HEK293 (cell line): ENCODE data around the gene COL25A1.

ENCODE experiments used
- CTCF ChIA-PET: fragments of 350-600 bp; formaldehyde crosslinking; extraction: SDS; loops from one replicate; lab custom pipeline; 2021; ENCODE audit warnings: antibody characterized with exemption; lab: Yijun Ruan, JAX
- POLR2A ChIA-PET: fragments of 300-600 bp; formaldehyde crosslinking; extraction: SDS; loops from one replicate; lab custom pipeline; 2020; ENCODE audit warnings: antibody characterized with exemption, inconsistent platforms; lab: Yijun Ruan, JAX
- H3K27ac ChIP-seq: fragments of 200-500 bp; sonication (Bioruptor generic); 2 replicates; pipeline ENCODE4 v1.5.1; 2014; ENCODE audit warnings: low read depth, low read length, control low read depth, inconsistent platforms; ENCODE audit errors: extremely low read depth
- H3K36me3 ChIP-seq, 2 experiments: fragments of 200-500 bp in 1 of 2; sonication (Bioruptor generic) in 1 of 2; 1 replicate in 1 of 2; 2 replicates in 1 of 2; pipeline ENCODE4 v1.5.1; 2014 to 2017; ENCODE audit warnings: inconsistent platforms in 2 of 2, low read length in 2 of 2; ENCODE audit not compliant: control insufficient read depth in 2 of 2, insufficient read depth in 1 of 2
- H3K4me1 ChIP-seq: fragments of 200-500 bp; sonication (Bioruptor generic); 2 replicates; pipeline ENCODE4 v1.5.1; 2014; ENCODE audit warnings: mild to moderate bottlenecking, low read length, inconsistent platforms; ENCODE audit not compliant: control insufficient read depth, insufficient read depth
- H3K4me3 ChIP-seq: 2 replicates; pipeline ENCODE4 v1.5.1; 2011; ENCODE audit warnings: low read depth, mild to moderate bottlenecking, control low read depth, low read length, moderate library complexity
- H3K9me3 ChIP-seq: fragments of 200-500 bp; sonication (Bioruptor generic); 2 replicates; pipeline ENCODE4 v1.5.1; 2014; ENCODE audit warnings: low read depth, low read length, inconsistent platforms; ENCODE audit not compliant: control insufficient read depth, insufficient read depth
- GLI2 ChIP-seq: fragments of 450-650 bp; formaldehyde crosslinking; IDR thresholded peaks from 2 replicates; pipeline ENCODE4; 2017; ENCODE audit warnings: missing biosample characterization, missing genetic modification characterization, low read depth, borderline replicate concordance
- MZF1 ChIP-seq: fragments of 450-650 bp; formaldehyde crosslinking; IDR thresholded peaks from 2 replicates; pipeline ENCODE4 v1.5.1; 2017; ENCODE audit warnings: missing biosample characterization, missing genetic modification characterization, borderline replicate concordance
- PATZ1 ChIP-seq: fragments of 450-650 bp; formaldehyde crosslinking; IDR thresholded peaks from 2 replicates; pipeline ENCODE4 v1.5.1; 2016; ENCODE audit warnings: missing biosample characterization, missing genetic modification characterization
- PRDM1 ChIP-seq: fragments of 450-650 bp; formaldehyde crosslinking; IDR thresholded peaks from 2 replicates; pipeline ENCODE4; 2016; ENCODE audit warnings: missing biosample characterization, missing genetic modification characterization
- REPIN1 ChIP-seq: fragments of 450-650 bp; formaldehyde crosslinking; IDR thresholded peaks from 2 replicates; pipeline ENCODE4 v1.5.1; 2017; ENCODE audit warnings: missing biosample characterization, missing genetic modification characterization, low read depth
- SP2 ChIP-seq: fragments of 450-650 bp; formaldehyde crosslinking; IDR thresholded peaks from 2 replicates; pipeline ENCODE4 v1.5.1; 2016; ENCODE audit warnings: missing biosample characterization, missing genetic modification characterization
- WT1 ChIP-seq: fragments of 450-650 bp; formaldehyde crosslinking; IDR thresholded peaks from 2 replicates; pipeline ENCODE4 v1.5.1; 2016; ENCODE audit warnings: missing biosample characterization, missing genetic modification characterization
- YY2 ChIP-seq: fragments of 450-650 bp; formaldehyde crosslinking; IDR thresholded peaks from 2 replicates; pipeline ENCODE4 v1.5.1; 2016; ENCODE audit warnings: missing biosample characterization, missing genetic modification characterization
- ZBTB49 ChIP-seq: fragments of 450-650 bp; formaldehyde crosslinking; IDR thresholded peaks from 2 replicates; pipeline ENCODE4 v1.5.1; 2016; ENCODE audit warnings: missing biosample characterization, missing genetic modification characterization, low read depth
- ZNF133 ChIP-seq: fragments of 450-650 bp; formaldehyde crosslinking; IDR thresholded peaks from 2 replicates; pipeline ENCODE4 v1.5.1; 2016; ENCODE audit warnings: missing biosample characterization, missing genetic modification characterization
- ZNF140 ChIP-seq: fragments of 450-650 bp; formaldehyde crosslinking; IDR thresholded peaks from 2 replicates; pipeline ENCODE4 v1.5.1; 2016; ENCODE audit warnings: missing biosample characterization, missing genetic modification characterization
- ZNF223 ChIP-seq: fragments of 450-650 bp; formaldehyde crosslinking; IDR thresholded peaks from 2 replicates; pipeline ENCODE4 v1.5.1; 2016; ENCODE audit warnings: missing biosample characterization, missing genetic modification characterization
- ZNF335 ChIP-seq: fragments of 450-650 bp; formaldehyde crosslinking; conservative IDR thresholded peaks from 2 replicates; pipeline ENCODE4 v1.5.1; 2016; ENCODE audit warnings: missing biosample characterization, missing genetic modification characterization
- ZNF449 ChIP-seq: fragments of 450-650 bp; formaldehyde crosslinking; IDR thresholded peaks from 2 replicates; pipeline ENCODE4 v1.5.1; 2017; ENCODE audit warnings: missing biosample characterization, mild to moderate bottlenecking, missing genetic modification characterization, moderate library complexity
- ZNF571 ChIP-seq: fragments of 450-650 bp; formaldehyde crosslinking; IDR thresholded peaks from 2 replicates; pipeline ENCODE4 v1.5.0; 2017; ENCODE audit warnings: missing biosample characterization, missing genetic modification characterization
- ZNF629 ChIP-seq: fragments of 450-650 bp; formaldehyde crosslinking; IDR thresholded peaks from 2 replicates; pipeline ENCODE4 v1.5.1; 2017; ENCODE audit warnings: missing biosample characterization, missing genetic modification characterization
- ZNF639 ChIP-seq: fragments of 450-650 bp; formaldehyde crosslinking; IDR thresholded peaks from 2 replicates; pipeline ENCODE4 v1.5.1; 2016; ENCODE audit warnings: missing biosample characterization, missing genetic modification characterization
- ZNF692 ChIP-seq: fragments of 450-650 bp; formaldehyde crosslinking; IDR thresholded peaks from 2 replicates; pipeline ENCODE4 v1.5.1; 2016; ENCODE audit warnings: missing biosample characterization, missing genetic modification characterization
- ZNF707 ChIP-seq: fragments of 450-650 bp; formaldehyde crosslinking; IDR thresholded peaks from 2 replicates; pipeline ENCODE4 v1.5.1; 2016; ENCODE audit warnings: missing biosample characterization, missing genetic modification characterization
- ZNF768 ChIP-seq: fragments of 450-650 bp; formaldehyde crosslinking; IDR thresholded peaks from 2 replicates; pipeline ENCODE4 v1.5.1; 2018; ENCODE audit warnings: missing biosample characterization, mild to moderate bottlenecking, missing genetic modification characterization
- ZSCAN18 ChIP-seq: fragments of 450-650 bp; formaldehyde crosslinking; IDR thresholded peaks from 2 replicates; pipeline ENCODE4 v1.5.1; 2016; ENCODE audit warnings: missing biosample characterization, missing genetic modification characterization
- ZSCAN5A ChIP-seq: fragments of 450-650 bp; formaldehyde crosslinking; IDR thresholded peaks from 2 replicates; pipeline ENCODE4 v1.5.1; 2016; ENCODE audit warnings: missing biosample characterization, missing genetic modification characterization

The COL25A1 gene

GRCh38 chr4:109163493-109163892 is 139.0 kb downstream of the COL25A1 start:
- POLR2A ChIA-PET: no interaction called here
- Histone ChIP-seq H3K27ac (no peak overlapping the region), H3K36me3 (no peaks in the 10 kb centered on the region), H3K9me3 (no peaks in the 10 kb centered on the region), H3K4me3 (no peak overlapping the region), H3K4me1 (no peaks in the 10 kb centered on the region)
- CTCF ChIA-PET: interaction anchor here (0.6 kb wide), 1 partner anchor 22 kb away, joined by 3 read pairs; no protein-coding TSS in a partner anchor
- TF ChIP-seq ZNF692 (no peak), YY2 (tag by site-specific recombination) (no peak), SP2 (tag by site-specific recombination) (no peak), ZSCAN18 (no peak), ZNF768 (no peak), ZNF639 (tag by site-specific recombination) (no peak), ZNF223 (tag by site-specific recombination) (no peak), ZNF571 (no peak), ZBTB49 (no peak), PRDM1 (tag by site-specific recombination) (no peak), ZNF707 (tag by site-specific recombination) (no peak), ZNF133 (tag by site-specific recombination) (no peak)

GRCh38 chr4:109162759-109163158 is 139.7 kb downstream of the COL25A1 start:
- no peak overlapping the region for H3K27ac ChIP-seq
- no peak for TF ChIP-seq WT1 (tag by site-specific recombination)
- ChIA-PET POLR2A (no interaction called here), CTCF (no interaction called here)
- H3K4me3 ChIP-seq: no peak overlapping the region
- H3K4me1 ChIP-seq: no peaks in the 10 kb centered on the region
- no peaks in the 10 kb centered on the region for H3K36me3 ChIP-seq
- H3K9me3 ChIP-seq: no peaks in the 10 kb centered on the region

GRCh38 chr4:109160494-109160893 is 142.0 kb downstream of the COL25A1 start:
- ChIA-PET CTCF (no interaction called here), POLR2A (no interaction called here)
- Histone ChIP-seq H3K4me1 (peaks cover 5% of the 10 kb centered on the region), H3K4me3 (no peak overlapping the region), H3K27ac (no peak overlapping the region), H3K36me3 (no peaks in the 10 kb centered on the region), H3K9me3 (no peaks in the 10 kb centered on the region)
- TF ChIP-seq PATZ1 (no peak), ZNF335 (tag by site-specific recombination) (no peak), GLI2 (tag by site-specific recombination) (no peak), ZNF140 (tag by site-specific recombination) (no peak), MZF1 (tag by site-specific recombination) (no peak), ZSCAN5A (tag by site-specific recombination) (no peak), ZNF629 (tag by site-specific recombination) (no peak), REPIN1 (no peak), ZNF449 (tag by site-specific recombination) (no peak)
